Small intestine (tissue), 7 donors: ENCODE measurements around the gene LRP1B. TPM values are rescaled to one million over a fixed set of nuclear protein-coding genes. Genes with fewer than 3 reads are reported as not detected.
"Not testable (repeated sequence)": the region's sequence is repeated elsewhere in the genome, so short reads cannot be mapped to it uniquely, and the experiment has no call there.

Experiments used
- DNase-seq, 2 donors: peaks; one replicate each; pipeline versions ENCODE4 v3.0.0 to v3.0.0-alpha.2; 2013
- FAIRE-seq: peaks from 2 replicates; lab custom pipeline; 2012; peaks lifted over from hg19 to GRCh38; lab: Jason Lieb, UNC
- H3K27ac ChIP-seq, 3 donors: one replicate each; pipeline ENCODE4 v1.5.1; 2013; ENCODE audit warnings: low read length in 2 of 3, mild to moderate bottlenecking in 2 of 3, control low read depth in 1 of 3, inconsistent platforms in 1 of 3, low read depth in 1 of 3, moderate library complexity in 1 of 3
- H3K27me3 ChIP-seq, 3 donors: one replicate each; pipeline ENCODE4 v1.6.1; 2013; ENCODE audit warnings: low read length in 3 of 3, inconsistent platforms in 1 of 3; ENCODE audit not compliant: control insufficient read depth in 3 of 3, insufficient read depth in 3 of 3
- H3K36me3 ChIP-seq, 3 donors: one replicate each; pipeline ENCODE4 v1.6.1; 2013; ENCODE audit warnings: low read length in 3 of 3, inconsistent platforms in 1 of 3, low read depth in 1 of 3, mild to moderate bottlenecking in 1 of 3, moderate library complexity in 1 of 3; ENCODE audit not compliant: control insufficient read depth in 3 of 3, insufficient read depth in 2 of 3
- H3K4me1 ChIP-seq, 3 donors: one replicate each; pipeline ENCODE4 v1.6.1; 2013; ENCODE audit warnings: low read length in 2 of 3, inconsistent platforms in 1 of 3, low read depth in 1 of 3, mild to moderate bottlenecking in 1 of 3, moderate library complexity in 1 of 3; ENCODE audit not compliant: control insufficient read depth in 3 of 3, insufficient read depth in 2 of 3
- H3K4me3 ChIP-seq, 3 donors: one replicate each; pipeline ENCODE4 v1.5.1; 2013; ENCODE audit warnings: low read length in 3 of 3, control low read depth in 1 of 3, inconsistent platforms in 1 of 3, low read depth in 1 of 3, mild to moderate bottlenecking in 1 of 3, moderate library complexity in 1 of 3
- H3K9me3 ChIP-seq, 2 donors: one replicate each; pipeline ENCODE4 v1.6.1; 2013; ENCODE audit warnings: low read depth in 1 of 2, low read length in 1 of 2; ENCODE audit not compliant: control insufficient read depth in 2 of 2, insufficient read depth in 1 of 2
- WGBS, 3 donors: extraction: QIAGEN DNeasy Blood & Tissue Kit; methylation state at CpG; one replicate each; pipeline ENCODE4 v1.1.7; 2013; 5-methylcytosine and 5-hydroxymethylcytosine counted together
- polyA plus RNA-seq, 4 donors: library from polyadenylated mRNA; stranded (reverse) in 3 of 4; unstranded in 1 of 4; fragments of 200-250 nt in 3 of 4; fragments of 120-200 nt in 1 of 4; gene quantifications; one replicate each; pipeline versions ENCODE4 v1.2.1 to v1.2.3, GENCODE V29; 2013
- donor health status: healthy with polysubstance abuse.
- donor health status: control.
- donor health status: control.
- donor health status: Bipolar disorder and iron deficiency.
- donor health status: healthy.

LRP1B gene
- polyA plus RNA-seq, 4 donors, result 0.07 to 0.64 TPM; not detected in 2

DNA sequence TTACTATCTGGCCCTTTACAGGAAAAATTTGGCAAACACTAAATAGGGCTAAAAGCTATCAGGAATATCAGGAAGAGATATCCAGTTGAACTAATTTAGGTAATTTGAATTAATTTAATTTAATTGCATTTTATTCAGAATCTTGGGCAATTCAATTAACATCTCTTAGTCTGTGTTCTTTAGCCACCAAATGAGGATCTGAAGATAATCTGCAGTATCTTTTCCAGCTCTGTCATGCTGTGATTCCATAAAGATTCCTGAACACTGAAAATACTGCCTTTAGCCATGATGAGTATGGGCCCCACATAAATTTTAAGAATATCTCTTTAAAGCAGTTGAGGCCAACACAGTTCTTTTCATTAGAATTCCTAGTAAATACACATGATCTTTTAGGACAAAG is 1679.5 kb downstream of the LRP1B start:
- no peaks in the 10 kb centered on the region for H3K27me3 ChIP-seq
- H3K9me3 ChIP-seq, result no peaks in the 10 kb centered on the region
- no peaks in the 10 kb centered on the region for H3K36me3 ChIP-seq
- FAIRE-seq (no peak), DNase-seq (no peak)
- no peak overlapping the region for H3K27ac ChIP-seq
- H3K4me3 ChIP-seq, result no peak overlapping the region
- no peaks in the 10 kb centered on the region for H3K4me1 ChIP-seq

GRCh38 chr2:140442319-140442718 is 1688.5 kb downstream of the LRP1B start:
- FAIRE-seq (no peak), DNase-seq (no peak)
- Histone ChIP-seq H3K9me3 (no peaks in the 10 kb centered on the region), H3K4me1 (no peaks in the 10 kb centered on the region), H3K27me3 (no peaks in the 10 kb centered on the region), H3K27ac (no peak overlapping the region), H3K4me3 (no peak overlapping the region), H3K36me3 (no peaks in the 10 kb centered on the region)
- 58 to 84% (median 72%) methylated on average over 7 of the region's 7 CpGs for WGBS, 3 donors

DNA sequence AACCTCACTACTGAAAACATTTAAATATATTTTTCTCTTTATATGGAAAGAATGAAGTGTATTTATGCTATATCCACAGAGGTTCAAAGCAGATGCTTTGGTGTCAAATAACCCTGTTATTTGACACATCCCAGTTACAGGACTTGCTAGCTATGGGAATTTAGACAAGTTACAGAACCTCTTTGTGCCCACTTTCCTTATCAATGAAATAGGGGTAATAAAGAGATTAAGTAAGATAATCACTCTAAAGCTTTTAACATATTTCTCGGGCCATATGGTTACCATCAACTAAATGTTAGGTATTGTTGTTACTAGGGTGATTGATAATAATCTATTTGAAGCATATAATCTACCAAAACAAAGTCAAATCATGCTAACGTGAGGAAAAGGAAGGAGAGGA is 1690.0 kb downstream of the LRP1B start:
- H3K27me3 ChIP-seq, result no peaks in the 10 kb centered on the region
- WGBS, 3 donors, result 7 to 25% (median 19%) methylated on average over 2 of the region's 2 CpGs
- peak in 1 of 2 donors; percentile 4 for DNase-seq
- H3K9me3 ChIP-seq, result no peaks in the 10 kb centered on the region
- no peaks in the 10 kb centered on the region for H3K36me3 ChIP-seq
- H3K4me1 ChIP-seq, result no peaks in the 10 kb centered on the region
- FAIRE-seq, result no peak
- H3K4me3 ChIP-seq, result no peak overlapping the region
- H3K27ac ChIP-seq, result no peak overlapping the region

DNA sequence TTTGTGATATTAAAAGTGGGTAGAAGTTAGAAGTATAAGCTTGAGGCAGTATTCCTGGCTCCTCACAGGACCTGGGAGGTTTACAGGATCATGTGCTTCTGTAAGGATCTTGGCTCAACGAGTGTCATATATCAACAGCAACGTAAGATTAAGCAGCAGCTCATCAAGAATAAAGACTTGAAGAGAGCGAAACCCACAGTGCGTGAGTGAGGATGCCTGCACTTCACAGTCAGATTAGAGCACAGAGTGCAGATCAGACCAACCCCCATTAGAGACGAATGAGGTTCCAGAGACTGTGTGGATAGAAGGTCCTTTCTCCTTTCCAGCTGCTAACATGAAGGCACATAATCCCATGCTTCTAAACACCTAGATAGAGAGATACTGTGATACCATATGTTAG is 1693.9 kb downstream of the LRP1B start:
- FAIRE-seq, result no peak
- no peaks in the 10 kb centered on the region for H3K36me3 ChIP-seq
- 70 to 77% (median 74%) methylated on average over 5 of the region's 5 CpGs for WGBS, 3 donors

GRCh38 chr2:140427033-140427432 is 1703.8 kb downstream of the LRP1B start:
- DNase-seq, H3K27ac ChIP-seq, H3K36me3 ChIP-seq, H3K4me3 ChIP-seq, H3K4me1 ChIP-seq, H3K27me3 ChIP-seq, FAIRE-seq, H3K9me3 ChIP-seq: not testable (repeated sequence)
- WGBS, 3 donors, result 87 to 95% (median 91%) methylated on average over 18 of the region's 18 CpGs

More for the DNA sequence above, 1693.9 kb downstream of the LRP1B start:
- Histone ChIP-seq H3K9me3 (no peaks in the 10 kb centered on the region), H3K4me1 (no peaks in the 10 kb centered on the region), H3K27me3 (no peaks in the 10 kb centered on the region), H3K27ac (no peak overlapping the region), H3K4me3 (no peak overlapping the region)
- DNase-seq, result no peak

DNA sequence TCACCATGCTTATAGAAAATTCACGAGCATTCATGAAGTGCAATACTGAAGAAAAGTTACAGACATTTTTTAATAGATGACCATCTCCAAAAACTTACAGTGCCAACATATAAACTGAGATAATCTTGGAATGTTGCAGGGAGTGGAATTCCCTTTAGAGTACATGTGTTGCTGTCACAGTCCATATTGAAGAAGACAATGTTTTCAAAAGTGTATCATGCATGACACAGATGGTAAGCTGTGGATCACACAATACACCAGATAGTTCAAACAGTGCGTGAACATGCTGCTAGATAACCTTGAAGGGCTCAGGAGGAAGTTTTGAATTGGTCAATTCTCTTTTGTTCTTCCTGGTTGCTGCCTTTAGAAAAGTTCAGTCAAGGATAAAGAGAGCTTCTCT is 1706.3 kb downstream of the LRP1B start:
- 60 to 68% (median 62%) methylated on average over 2 of the region's 2 CpGs for WGBS, 3 donors
- no peaks in the 10 kb centered on the region for H3K36me3 ChIP-seq
- H3K27me3 ChIP-seq, result no peaks in the 10 kb centered on the region
- no peaks in the 10 kb centered on the region for H3K9me3 ChIP-seq
- H3K4me3 ChIP-seq, result no peak overlapping the region
- no peak for FAIRE-seq
- no peaks in the 10 kb centered on the region for H3K4me1 ChIP-seq
- no peak for DNase-seq
- no peak overlapping the region for H3K27ac ChIP-seq

DNA sequence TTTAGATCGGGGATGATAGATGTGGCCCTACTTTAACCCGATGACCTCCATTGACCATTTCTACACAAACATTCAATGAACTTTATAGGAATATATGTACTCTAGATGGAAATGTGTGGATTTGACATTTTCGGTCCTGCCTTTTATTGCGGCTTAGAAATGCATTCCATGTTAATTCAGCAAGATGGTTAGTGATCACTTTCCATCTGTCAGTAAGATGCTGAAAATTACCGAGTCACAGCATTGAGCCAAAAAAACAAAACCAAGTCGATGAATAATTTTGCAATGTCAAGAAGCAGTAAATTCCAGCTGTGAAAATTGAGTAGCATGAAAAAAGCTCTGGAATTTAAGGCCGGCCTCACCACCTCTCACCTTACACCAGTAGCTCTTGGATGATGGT is 1708.1 kb downstream of the LRP1B start:
- Histone ChIP-seq H3K27me3 (no peaks in the 10 kb centered on the region), H3K9me3 (no peaks in the 10 kb centered on the region), H3K4me3 (no peak overlapping the region), H3K36me3 (no peaks in the 10 kb centered on the region), H3K4me1 (no peaks in the 10 kb centered on the region), H3K27ac (no peak overlapping the region)
- FAIRE-seq (no peak), DNase-seq (no peak)
- WGBS, 3 donors, result 90 to 92% (median 90%) methylated on average over 7 of the region's 7 CpGs

GRCh38 chr2:140417504-140417903 is 1713.3 kb downstream of the LRP1B start:
- no peak for FAIRE-seq

DNA sequence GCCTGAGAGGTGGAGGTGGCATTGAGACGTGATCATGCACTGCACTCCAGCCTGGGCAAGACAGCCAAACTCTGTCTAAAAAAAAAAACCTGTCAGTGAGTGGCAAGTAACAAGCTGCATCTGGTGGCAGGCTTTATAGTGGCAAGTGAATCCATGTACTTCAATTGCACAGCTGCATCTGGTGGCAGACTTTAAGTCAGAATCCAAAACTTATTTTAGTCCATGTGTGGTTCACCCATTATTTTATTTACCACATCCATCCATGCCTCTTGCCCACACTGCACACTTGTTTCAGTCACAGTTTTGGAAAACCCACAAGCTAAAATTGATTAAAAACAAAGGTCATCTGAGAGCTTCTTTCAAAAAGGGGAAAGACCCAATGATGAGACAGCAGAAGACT is 1714.2 kb downstream of the LRP1B start:
- Histone ChIP-seq H3K36me3 (no peaks in the 10 kb centered on the region), H3K9me3 (peaks cover 2 to 22% of the 10 kb centered on the region in 2 donors), H3K27ac (no peak overlapping the region), H3K27me3 (no peaks in the 10 kb centered on the region), H3K4me1 (no peaks in the 10 kb centered on the region), H3K4me3 (no peak overlapping the region)
- WGBS, 3 donors, result 67 to 84% (median 77%) methylated on average over 1 of the region's 1 CpG
- DNase-seq, result no peak
- no peak for FAIRE-seq

More at GRCh38 chr2:140417504-140417903, 1713.3 kb downstream of the LRP1B start:
- H3K36me3 ChIP-seq, result no peaks in the 10 kb centered on the region
- DNase-seq, result no peak
- no peak overlapping the region for H3K4me3 ChIP-seq
- H3K9me3 ChIP-seq, result peaks cover 2 to 22% of the 10 kb centered on the region in 2 donors
- no peaks in the 10 kb centered on the region for H3K4me1 ChIP-seq
- no peak overlapping the region for H3K27ac ChIP-seq
- 82 to 92% (median 84%) methylated on average over 3 of the region's 3 CpGs for WGBS, 3 donors
- no peaks in the 10 kb centered on the region for H3K27me3 ChIP-seq
